HG03439 (cell line): Measurements from ENCODE around the gene BIRC6.
A peak's percentile ranks its signal among the peaks of the same experiment; 100 is the strongest.
"Not testable (repeated sequence)": the region's sequence is repeated elsewhere in the genome, so short reads cannot be mapped to it uniquely, and the experiment has no call there.

ENCODE experiments used
- ATAC-seq: cut with Tn5 transposase; IDR thresholded peaks from one replicate; pipeline ENCODE4 v1.9.1; 2021; ENCODE audit warnings: mild to moderate bottlenecking, moderate library complexity; ENCODE audit not compliant: unreplicated experiment

Gene BIRC6

DNA sequence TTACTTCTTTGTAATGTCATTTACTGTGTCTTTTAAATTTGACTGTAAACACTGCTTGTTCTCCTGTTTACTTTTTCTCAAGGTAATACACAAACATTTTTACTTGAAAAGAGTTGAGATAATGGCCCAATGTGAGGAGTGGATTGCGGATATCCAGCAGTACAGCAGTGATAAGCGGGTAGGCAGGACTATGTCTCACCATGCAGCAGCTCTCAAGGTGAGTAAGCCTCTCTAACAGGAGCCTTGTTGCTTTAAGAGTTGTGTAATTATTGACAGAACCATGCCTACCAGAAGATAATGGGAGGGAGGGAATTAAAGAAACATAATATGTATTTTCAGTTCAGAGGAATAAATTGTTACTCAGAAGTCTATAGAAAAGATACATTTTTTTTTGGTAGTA, 254.5 kb downstream of the BIRC6 start:
- no peak for ATAC-seq

DNA sequence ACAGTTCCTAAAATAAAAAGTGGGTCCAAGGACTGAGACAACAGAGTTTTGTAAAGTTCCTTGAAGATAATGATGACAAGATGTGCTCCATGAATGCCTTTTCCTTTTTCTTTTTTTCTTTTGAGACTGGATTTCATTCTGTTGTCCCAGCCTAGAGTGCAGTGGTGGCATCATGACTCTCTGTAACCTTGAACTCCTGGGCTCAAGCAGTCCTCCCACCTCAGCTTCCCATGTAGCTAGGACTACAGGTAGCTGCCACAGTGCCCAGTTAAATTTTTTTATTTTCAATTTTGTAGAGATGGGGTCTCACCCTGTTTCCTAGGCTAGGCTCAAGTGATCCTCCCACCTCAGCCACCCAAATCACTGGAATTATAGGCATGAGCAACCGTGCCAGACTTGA, 254.9 kb downstream of the BIRC6 start:
- no peak for ATAC-seq

DNA sequence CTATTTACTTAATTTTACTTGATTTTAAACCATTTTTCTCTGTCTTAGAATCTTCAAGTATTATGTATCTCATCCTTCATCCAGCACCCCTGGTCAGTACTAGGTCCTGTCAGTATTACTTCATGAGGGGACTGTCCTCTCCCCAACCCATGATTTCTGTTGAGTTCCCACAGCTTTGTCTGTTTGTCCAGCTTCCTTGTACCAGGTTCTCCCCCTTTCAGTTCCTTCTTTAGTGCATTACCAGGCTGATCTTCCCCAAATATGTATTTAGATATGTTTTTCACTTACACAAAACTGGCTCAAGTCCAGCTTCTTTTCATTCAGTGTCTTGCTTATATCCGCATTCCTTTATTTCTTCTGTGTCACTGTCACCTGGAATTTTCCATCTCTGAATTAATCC, 257.3 kb downstream of the BIRC6 start:
- ATAC-seq = no peak

DNA sequence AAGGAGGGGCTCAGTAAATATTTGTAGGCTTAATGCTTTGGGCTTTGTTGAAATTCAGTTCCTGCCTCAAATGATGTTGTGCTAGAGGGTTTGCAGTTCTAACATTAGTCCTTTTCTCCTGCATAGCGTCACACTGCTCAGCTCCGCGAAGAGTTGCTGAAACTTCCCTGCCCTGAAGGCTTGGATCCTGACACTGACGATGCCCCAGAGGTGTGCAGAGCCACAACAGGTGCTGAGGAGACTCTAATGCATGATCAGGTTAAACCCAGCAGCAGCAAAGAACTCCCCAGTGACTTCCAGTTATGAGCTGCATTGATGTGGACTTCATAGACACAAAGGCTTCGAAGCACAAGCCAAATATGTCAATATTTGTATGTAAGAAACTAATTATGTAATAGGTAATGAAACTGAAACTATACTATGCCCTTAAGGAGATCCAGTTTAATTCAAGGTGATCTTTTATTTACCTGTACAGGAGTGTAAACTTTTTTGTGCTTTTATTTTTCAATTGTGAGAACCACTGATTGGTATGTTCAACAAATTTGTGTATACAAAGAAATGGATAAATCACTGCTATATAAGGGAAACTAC, 260.9 kb downstream of the BIRC6 start:
- no peak for ATAC-seq

DNA sequence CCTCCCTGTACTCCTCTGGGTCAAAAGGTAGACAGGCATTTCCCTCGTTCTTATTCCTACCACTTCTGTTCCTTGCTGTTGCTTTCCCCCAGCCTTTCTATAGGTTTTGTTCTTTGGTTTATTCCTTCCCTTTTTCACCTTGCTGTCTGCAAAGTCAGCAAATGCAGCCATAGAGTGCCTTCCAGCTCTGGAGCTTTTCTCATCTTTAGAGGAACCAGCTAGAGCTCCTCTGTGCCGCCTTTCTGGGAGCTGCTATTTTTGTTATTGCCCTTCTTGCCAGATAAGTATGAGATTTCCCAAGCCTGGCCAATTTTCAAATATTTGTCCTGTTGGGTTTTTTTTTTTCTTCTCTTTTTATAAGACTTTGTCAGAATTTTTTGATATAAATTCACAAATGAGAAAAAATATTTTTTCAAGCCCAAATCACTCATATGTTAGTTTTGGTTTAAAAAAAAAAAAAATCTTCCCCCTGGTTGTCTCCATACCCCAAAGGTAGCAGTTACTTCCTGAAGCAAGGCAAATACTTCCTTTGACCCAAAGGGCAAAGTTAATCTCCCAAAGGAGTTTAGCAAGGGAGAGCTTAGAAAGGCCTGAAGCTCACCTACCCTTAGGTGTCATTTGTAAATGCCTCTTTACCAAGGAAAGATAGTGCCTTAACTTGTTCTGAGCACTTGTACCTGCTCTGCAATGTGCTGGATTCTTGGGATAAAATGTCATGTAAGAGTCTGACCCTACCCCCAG, 265.9 kb downstream of the BIRC6 start:
- no peak for ATAC-seq

DNA sequence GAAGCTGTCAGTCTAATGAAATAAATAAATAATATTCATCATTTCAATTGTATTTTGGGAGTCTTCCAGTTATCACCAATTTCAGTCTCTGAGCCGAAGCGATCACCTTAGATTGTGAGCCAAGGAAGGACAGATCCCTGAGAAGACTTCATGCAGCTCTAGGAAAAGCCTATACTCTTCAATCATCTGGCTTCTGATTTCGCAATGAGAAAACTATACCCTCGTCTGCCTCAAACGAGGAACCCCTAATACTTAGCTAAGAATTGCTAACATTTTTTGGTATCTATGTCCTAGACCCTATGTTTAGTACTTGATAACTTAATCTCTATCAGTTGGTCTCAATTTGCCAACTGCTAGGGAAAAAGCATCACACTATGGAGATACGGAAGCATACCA, 266.5 kb downstream of the BIRC6 start:
- no peak for ATAC-seq

DNA sequence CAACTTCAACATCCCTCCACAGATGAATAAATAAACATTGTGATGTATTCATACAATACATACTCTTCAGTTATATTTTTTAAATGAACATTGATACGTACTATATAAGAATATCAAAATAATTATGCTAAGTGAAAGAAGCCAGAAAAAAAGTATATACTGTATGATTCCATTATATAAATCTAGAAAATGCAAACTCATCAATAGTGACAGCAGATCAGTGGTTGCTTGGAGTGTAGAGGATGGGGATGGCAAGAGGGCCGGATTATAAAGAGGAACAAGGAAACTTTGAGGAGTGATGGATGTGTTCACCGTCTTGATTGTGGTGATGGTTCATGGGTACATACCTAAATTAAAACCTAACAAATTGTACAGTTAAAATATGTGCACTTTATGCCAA, 268.0 kb downstream of the BIRC6 start:
- ATAC-seq = no peak

DNA sequence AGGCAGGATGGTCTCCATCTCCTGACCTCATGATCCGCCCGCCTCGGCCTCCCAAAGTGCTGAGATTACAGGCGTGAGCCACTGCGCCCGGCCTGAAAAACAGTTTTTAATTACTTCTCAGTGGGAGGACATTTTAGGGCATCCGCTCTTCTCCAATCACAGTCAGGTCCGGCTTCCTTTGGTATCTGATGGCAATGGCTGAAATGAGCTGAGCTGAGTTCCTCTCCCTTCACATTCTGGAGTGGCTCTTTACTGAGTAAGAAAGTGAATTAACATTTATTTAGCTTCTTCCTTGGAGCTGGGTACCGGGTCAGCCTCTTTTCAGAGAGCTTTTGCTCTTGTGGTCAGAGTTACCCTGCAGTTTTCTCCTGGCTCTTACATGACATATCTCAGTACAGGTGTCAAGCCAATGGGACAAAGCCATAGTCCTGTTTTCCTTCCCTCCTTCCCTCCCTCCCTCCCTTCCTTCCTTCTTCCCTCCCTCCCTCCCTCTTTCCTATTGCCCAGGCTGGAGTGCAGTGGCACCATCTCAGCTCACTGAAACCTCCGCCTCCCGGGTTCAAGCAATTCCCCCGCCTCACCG, 269.9 kb downstream of the BIRC6 start:
- ATAC-seq = no peak

DNA sequence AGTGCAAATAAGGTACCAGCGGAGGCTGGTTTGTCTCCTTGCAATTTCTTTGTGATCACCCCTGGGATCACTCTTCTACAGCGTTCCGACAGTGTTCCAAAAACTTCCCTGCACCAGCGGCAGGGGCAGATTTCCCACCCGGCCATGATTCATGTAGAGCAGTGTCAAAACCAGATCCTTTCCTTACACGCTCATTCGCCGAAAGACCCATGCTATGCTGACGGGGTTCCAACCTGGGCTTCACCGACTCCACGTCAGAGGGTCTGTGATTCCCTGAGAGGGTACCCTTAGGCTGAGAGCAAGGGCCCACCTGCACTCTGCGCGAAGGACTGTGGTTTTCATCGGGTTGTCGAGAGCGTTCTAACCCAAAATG, 270.6 kb downstream of the BIRC6 start:
- ATAC-seq = peak; percentile 40

DNA sequence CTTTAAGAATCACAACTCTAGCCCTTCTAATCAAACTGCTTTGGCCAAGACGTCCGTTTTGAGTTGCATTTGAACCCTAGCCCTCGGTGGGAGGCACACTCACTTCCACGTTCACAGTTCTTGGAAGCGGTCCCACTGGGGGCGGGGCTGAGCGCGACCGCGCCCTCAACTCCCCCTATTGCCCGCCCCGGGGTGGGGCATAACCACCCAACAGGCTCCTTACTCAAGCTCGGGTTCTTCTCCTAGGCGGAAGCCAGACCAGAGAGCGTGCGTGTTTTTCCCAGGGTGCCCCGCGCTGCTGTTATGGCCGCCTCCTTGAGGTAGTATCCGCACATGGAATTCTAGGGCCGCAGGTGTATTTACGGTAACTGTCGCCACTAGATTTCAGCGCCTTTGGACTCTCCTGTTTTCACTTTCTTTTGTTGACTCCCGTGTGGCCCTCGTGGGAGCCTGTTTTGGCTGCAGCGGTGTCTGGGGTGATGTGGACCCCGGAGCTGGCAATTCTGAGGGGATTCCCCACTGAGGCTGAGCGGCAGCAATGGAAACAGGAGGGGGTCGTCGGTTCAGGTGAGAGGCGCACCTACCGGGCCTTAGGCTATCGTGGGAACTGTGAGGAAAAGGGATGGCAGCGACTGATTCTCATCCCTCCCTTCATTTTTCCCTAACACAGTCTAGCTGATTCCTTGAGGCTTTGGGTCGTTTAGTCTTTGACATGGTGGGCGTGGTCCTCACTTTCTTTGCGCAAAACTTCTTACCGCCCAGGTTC, 271.2 kb downstream of the BIRC6 start, which contains the start of gene TTC27:
TSS of gene TTC27 (plus strand) at position 237 of the 766 bp plus-strand sequence. CDS start at position 480, 243 bp downstream.
- ATAC-seq = peak; percentile 100

DNA sequence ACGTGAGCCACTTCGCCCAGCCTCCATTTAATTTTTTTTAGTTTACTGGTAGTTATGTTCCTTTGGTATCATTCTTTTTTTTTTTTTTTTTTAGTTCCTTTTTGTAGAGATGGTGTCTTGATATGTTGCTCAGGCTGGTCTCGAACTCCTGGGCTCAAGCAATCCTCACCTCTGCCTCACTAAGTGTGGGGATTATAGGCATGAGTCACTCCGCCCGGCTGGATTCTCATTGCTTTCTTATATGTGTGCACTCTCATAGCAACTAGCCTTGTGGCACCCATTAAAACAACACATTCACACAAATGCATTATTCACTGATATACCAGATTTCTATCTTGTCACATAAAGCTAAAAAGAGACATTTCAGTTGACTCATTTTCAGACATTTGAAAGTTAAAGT, 275.3 kb downstream of the BIRC6 start:
- no peak for ATAC-seq

DNA sequence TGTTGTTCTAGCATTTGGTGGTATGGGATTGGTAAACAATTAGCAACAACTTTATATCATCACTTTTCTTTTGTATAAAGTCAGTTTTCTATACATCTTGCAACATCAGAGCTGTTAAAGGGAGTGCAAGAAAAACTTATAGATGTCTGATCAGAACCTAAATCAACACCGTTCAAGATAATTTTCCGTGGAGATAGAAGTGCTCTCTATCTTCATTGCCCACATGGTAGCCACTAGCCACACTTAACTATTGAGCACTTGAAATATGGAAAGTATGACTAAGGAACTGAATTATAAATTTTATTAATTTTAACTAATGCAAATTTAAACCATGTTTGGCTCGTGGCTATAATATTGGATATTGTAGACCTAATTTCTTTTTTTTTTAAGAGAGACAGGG, 276.2 kb downstream of the BIRC6 start:
- no peak for ATAC-seq

DNA sequence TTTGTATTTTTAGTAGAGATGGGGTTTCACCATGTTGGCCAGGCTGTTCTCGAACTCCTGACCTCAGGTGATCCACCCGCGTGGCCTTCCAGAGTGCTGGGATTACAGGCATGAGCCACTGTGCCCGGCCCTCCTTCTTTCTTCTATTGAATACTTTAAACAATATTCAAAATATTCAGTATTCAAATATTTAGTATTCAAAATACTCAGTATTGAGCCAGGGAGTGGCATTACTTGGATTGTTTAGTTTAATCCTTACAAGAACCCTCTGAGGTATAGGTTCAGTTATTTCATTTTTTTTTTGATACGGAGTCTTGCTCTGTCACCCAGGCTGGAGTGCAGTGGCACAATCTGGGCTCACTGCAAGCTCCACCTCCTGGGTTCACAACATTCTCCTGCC, 281.7 kb downstream of the BIRC6 start:
- not testable (repeated sequence) for ATAC-seq

DNA sequence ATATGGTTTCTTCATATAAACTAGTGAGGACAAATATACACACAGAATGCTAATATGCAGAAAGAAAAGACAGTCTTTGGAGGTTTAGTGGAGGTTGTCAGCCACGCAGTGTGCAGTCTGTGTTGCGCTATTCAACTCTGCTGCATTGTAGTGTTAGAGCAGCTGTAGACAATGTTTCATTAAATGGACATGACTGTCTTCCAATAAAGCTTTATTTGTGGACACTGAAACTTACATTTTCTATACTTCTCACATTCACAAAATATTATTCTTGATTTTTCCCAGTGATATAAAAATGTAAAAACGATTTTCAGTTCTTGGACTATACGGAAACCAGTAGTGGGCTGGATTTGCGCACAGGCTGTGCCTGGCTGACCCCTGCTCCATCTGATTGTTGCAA, 284.4 kb downstream of the BIRC6 start:
- ATAC-seq = no peak

DNA sequence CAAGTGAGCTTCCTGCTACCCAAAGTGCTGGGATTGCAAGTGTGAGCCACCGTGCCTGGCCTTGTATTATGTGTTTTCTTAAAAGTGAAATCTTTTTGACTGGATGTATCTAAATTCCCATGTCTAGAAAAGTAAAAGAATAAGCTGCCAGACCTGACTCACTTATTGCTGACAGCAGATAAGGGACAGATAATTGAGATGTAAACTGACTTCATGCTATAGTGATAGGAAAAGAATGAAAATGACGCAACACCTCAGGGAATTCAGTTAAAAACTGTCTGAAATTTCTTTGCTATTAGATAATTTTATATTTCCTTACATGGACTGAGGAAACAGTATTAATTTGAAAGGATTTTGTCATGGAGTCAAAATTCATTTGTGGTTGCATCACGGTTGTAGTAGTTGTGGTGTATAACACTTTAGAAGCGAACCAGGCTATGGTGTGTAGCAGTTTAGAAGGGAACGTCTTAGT, 290.4 kb downstream of the BIRC6 start:
- ATAC-seq = no peak

DNA sequence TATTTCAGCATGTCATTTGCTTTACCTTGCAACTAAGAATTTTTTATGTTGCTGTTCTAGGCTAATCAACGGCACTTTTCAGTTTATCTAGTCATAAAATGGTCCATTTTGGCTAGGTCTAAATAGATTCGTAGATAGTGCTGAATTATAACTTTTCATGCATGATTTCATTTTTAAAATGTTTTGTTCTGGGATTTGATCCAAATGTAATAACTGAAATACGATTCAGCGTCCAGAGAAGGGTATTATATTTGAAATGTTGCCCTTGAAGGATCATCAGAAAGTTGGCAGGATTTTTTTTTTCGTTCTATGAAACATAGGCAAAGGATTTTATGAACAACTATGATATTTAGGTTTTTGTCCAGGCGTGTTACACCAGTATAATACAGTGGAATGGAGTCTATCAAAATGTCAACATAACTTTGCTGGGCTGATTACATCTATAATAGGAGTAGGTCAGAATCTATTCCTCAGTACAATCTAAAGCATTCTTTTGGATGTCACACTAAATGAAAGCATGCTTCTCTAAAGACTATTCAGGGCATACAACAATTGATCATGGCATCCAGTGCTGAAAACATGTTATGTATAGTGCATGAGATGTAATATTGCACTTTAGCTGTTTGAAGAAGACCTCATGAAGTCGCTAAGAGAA, 295.9 kb downstream of the BIRC6 start:
- no peak for ATAC-seq

DNA sequence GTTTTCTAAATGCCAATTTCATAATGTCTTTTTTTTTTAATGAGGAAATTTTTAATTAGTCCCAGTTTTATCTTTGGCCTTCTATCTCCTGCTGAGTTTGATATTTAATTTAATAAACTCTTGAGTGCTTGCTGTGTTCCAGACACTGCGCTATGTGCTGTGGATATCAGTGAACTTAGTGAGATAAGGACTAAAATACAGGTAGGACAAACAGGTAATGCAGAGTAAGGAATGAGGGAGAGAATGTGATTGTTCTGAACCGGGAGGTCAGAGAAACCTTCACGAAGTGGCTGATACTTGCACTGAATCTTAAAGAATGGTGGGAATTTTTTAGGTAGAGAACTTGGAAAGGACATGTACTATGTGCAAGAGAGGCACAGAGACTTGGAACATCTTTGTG, 299.2 kb downstream of the BIRC6 start:
- no peak for ATAC-seq

DNA sequence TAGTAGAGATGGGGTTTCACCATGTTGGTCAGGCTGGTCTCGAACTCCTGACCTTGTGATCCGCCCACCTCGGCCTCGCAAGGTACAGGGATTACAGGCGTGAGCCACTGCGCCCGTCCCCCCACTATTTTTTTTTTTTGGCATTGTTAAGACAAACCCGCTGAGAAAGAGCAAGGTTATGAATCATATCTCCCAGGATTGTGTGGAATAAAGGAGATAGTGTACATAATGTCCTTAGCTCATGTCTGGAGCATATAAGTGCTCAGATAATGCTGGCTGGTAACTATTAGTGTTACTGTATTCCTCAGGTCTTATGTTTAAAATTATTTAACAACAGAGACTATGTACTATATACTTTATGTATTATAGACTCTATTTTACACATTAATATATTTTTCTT, 307.0 kb downstream of the BIRC6 start:
- ATAC-seq = no peak

DNA sequence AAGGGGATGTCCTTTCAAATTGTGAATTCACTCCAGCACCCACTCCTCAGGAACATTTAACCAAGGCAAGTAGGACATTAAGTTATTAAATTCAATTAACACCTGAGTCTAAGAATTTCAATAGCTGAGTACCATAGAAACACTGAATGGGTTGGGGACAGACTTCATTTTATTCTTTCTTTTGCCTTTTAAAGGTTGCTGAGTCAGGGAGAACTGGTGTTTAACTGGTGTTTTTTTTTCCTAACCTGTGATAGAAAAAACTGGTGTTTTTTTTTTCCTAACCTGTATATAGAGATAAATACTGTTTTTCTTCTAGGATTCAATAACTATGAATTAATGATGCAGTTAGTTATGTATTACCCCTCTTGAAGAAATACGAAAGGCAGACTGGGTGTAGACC, 309.9 kb downstream of the BIRC6 start:
- no peak for ATAC-seq

DNA sequence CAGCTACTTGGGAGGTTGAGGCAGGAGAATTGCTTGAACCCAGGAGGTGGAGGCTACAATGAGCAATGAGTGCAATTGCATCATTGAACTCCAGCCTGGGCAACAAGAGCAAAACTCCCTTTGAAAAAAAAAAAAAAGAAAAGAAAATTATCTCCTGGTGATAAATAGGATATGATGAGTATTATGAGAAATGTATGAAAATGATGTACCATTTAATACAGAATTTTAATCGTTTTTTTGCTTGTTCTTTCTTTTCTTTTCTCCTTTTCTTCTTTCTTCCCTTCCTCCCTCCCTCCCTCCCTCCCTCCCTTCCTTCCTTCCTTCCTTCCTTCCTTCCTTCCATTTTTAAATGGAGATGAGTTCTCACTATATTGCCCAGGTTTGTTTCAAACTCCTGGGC, 311.4 kb downstream of the BIRC6 start:
- no peak for ATAC-seq
